HEK293T (cell line): Measurements from ENCODE around the gene LRP5.

Source experiments
- ELF4 ChIP-seq: fragments of 450-650 bp; IDR thresholded peaks from 2 replicates; pipeline ENCODE4 v1.6.1; 2017; ENCODE audit warnings: antibody characterized with exemption
- FOXA1 ChIP-seq: fragments of 450-650 bp; IDR thresholded peaks from 2 replicates; pipeline ENCODE4 v1.6.1; 2016; ENCODE audit warnings: mild to moderate bottlenecking
- FOXM1 ChIP-seq: fragments of 450-650 bp; IDR thresholded peaks from 2 replicates; pipeline ENCODE4 v1.6.1; 2017; ENCODE audit warnings: mild to moderate bottlenecking, borderline replicate concordance
- NFRKB ChIP-seq: fragments of 450-650 bp; IDR thresholded peaks from 2 replicates; pipeline ENCODE4 v1.6.1; 2016; ENCODE audit warnings: mild to moderate bottlenecking, moderate library complexity
- PKNOX1 ChIP-seq: fragments of 450-650 bp; IDR thresholded peaks from 2 replicates; pipeline ENCODE4 v1.6.1; 2016
- SP1 ChIP-seq: fragments of 450-650 bp; IDR thresholded peaks from 2 replicates; pipeline ENCODE4 v1.6.1; 2017
- TARDBP ChIP-seq: fragments of 450-650 bp; IDR thresholded peaks from 2 replicates; pipeline ENCODE4 v1.6.1; 2016
- ZNF384 ChIP-seq: fragments of 450-650 bp; IDR thresholded peaks from 2 replicates; pipeline ENCODE4 v1.6.1; 2016

GRCh38 chr11:68358416-68358815 is 46.0 kb downstream of the LRP5 start:
- TF ChIP-seq FOXA1 (no peak), TARDBP (no peak), PKNOX1 (no peak), NFRKB (no peak), FOXM1 (no peak), SP1 (no peak), ZNF384 (no peak), ELF4 (no peak)
